SJSA1 (cell line): ENCODE measurements around the gene ZNF423. TPM values are rescaled to one million over a fixed set of nuclear protein-coding genes. Genes with fewer than 3 reads are reported as not detected.

ENCODE experiments used
- DNase-seq, 2 experiments: peaks; one replicate each; pipeline ENCODE4 v3.0.0-alpha.2; 2015 to 2020; ENCODE audit warnings: low spot score in 2 of 2, low read depth in 1 of 2
- H3K27ac ChIP-seq: fragments of 250-450 bp; sonication (Bioruptor Pico); 2 replicates; pipeline ENCODE4 v1.5.1; 2020; ENCODE audit warnings: mild to moderate bottlenecking, moderate library complexity
- H3K27me3 ChIP-seq: fragments of 250-450 bp; sonication (Bioruptor Pico); replicated peaks from 2 replicates; pipeline ENCODE4 v1.5.1; 2020; ENCODE audit warnings: mild to moderate bottlenecking, moderate library complexity
- H3K36me3 ChIP-seq: fragments of 250-450 bp; sonication (Bioruptor Pico); 2 replicates; pipeline ENCODE4 v1.5.1; 2020; ENCODE audit warnings: mild to moderate bottlenecking
- H3K4me1 ChIP-seq: fragments of 250-450 bp; sonication (Bioruptor Pico); replicated peaks from 2 replicates; pipeline ENCODE4 v1.6.1; 2021; ENCODE audit warnings: mild to moderate bottlenecking
- H3K4me3 ChIP-seq: fragments of 250-450 bp; sonication (Bioruptor Pico); 2 replicates; pipeline ENCODE4 v1.5.1; 2020; ENCODE audit warnings: mild to moderate bottlenecking
- H3K9me3 ChIP-seq: fragments of 250-450 bp; sonication (Bioruptor Pico); replicated peaks from 2 replicates; pipeline ENCODE4 v1.5.1; 2020; ENCODE audit warnings: mild to moderate bottlenecking
- total RNA-seq: library from RNA; depleted of rRNA; stranded (reverse); fragments of >200 nt; shearing (Covaris generic); gene quantifications from 2 replicates; pipeline ENCODE4 v1.2.3, GENCODE V29; 2014

ZNF423 gene
- total RNA-seq, 1 experiment from 2014 or later, result 5.4 TPM

GRCh38 chr16:49712106-49712505 lies 143.8 kb downstream of the ZNF423 start:
- Histone ChIP-seq H3K36me3 (no peaks in the 10 kb centered on the region), H3K27me3 (no peaks in the 10 kb centered on the region)

GRCh38 chr16:49709057-49709456 lies 146.9 kb downstream of the ZNF423 start:
- H3K27ac ChIP-seq, result no peak overlapping the region
- no peak for DNase-seq
- no peaks in the 10 kb centered on the region for H3K9me3 ChIP-seq
- H3K36me3 ChIP-seq, result no peaks in the 10 kb centered on the region
- H3K4me1 ChIP-seq, result no peaks in the 10 kb centered on the region
- no peak overlapping the region for H3K4me3 ChIP-seq
- H3K27me3 ChIP-seq, result no peaks in the 10 kb centered on the region

More at GRCh38 chr16:49712106-49712505, 143.8 kb downstream of the ZNF423 start:
- DNase-seq, result no peak
- no peaks in the 10 kb centered on the region for H3K4me1 ChIP-seq
- H3K4me3 ChIP-seq, result no peak overlapping the region
- no peak overlapping the region for H3K27ac ChIP-seq
- no peaks in the 10 kb centered on the region for H3K9me3 ChIP-seq

GRCh38 chr16:49708491-49708890 lies 147.4 kb downstream of the ZNF423 start:
- no peak overlapping the region for H3K27ac ChIP-seq
- H3K4me3 ChIP-seq, result no peak overlapping the region
- no peaks in the 10 kb centered on the region for H3K27me3 ChIP-seq
- no peak for DNase-seq
- no peaks in the 10 kb centered on the region for H3K36me3 ChIP-seq
- no peaks in the 10 kb centered on the region for H3K4me1 ChIP-seq
- H3K9me3 ChIP-seq, result no peaks in the 10 kb centered on the region

GRCh38 chr16:49706620-49707355 lies 149.1 kb downstream of the ZNF423 start:
- Histone ChIP-seq H3K27ac (no peak overlapping the region), H3K36me3 (no peaks in the 10 kb centered on the region), H3K9me3 (no peaks in the 10 kb centered on the region), H3K4me3 (no peak overlapping the region), H3K4me1 (no peaks in the 10 kb centered on the region), H3K27me3 (no peaks in the 10 kb centered on the region)
- no peak for DNase-seq

GRCh38 chr16:49704586-49705155 lies 151.2 kb downstream of the ZNF423 start:
- Histone ChIP-seq H3K4me3 (no peak overlapping the region), H3K36me3 (no peaks in the 10 kb centered on the region), H3K4me1 (peaks cover 11% of the 10 kb centered on the region), H3K27ac (no peak overlapping the region), H3K27me3 (no peaks in the 10 kb centered on the region), H3K9me3 (no peaks in the 10 kb centered on the region)
- DNase-seq, result no peak

GRCh38 chr16:49703483-49703882 lies 152.4 kb downstream of the ZNF423 start:
- no peaks in the 10 kb centered on the region for H3K27me3 ChIP-seq
- H3K36me3 ChIP-seq, result no peaks in the 10 kb centered on the region
- H3K9me3 ChIP-seq, result no peaks in the 10 kb centered on the region
- no peak overlapping the region for H3K27ac ChIP-seq
- no peak for DNase-seq
- peaks cover 23% of the 10 kb centered on the region for H3K4me1 ChIP-seq
- H3K4me3 ChIP-seq, result no peak overlapping the region

- no peak overlapping the region for H3K27ac ChIP-seq
- no peaks in the 10 kb centered on the region for H3K9me3 ChIP-seq
- no peak for DNase-seq
- peaks cover 25% of the 10 kb centered on the region for H3K4me1 ChIP-seq
- H3K4me3 ChIP-seq, result no peak overlapping the region
- H3K27me3 ChIP-seq, result no peaks in the 10 kb centered on the region
- H3K36me3 ChIP-seq, result no peaks in the 10 kb centered on the region
These were observed 154.0 kb downstream of the ZNF423 start for GRCh38 chr16:49701789-49702494.

GRCh38 chr16:49701065-49701685 lies 154.7 kb downstream of the ZNF423 start:
- Histone ChIP-seq H3K27ac (no peak overlapping the region), H3K4me1 (peaks cover 25% of the 10 kb centered on the region)

GRCh38 chr16:49700251-49701064 lies 155.5 kb downstream of the ZNF423 start:
- Histone ChIP-seq H3K27ac (no peak overlapping the region), H3K4me3 (no peak overlapping the region), H3K4me1 (peaks cover 25% of the 10 kb centered on the region), H3K27me3 (no peaks in the 10 kb centered on the region), H3K9me3 (no peaks in the 10 kb centered on the region), H3K36me3 (no peaks in the 10 kb centered on the region)
- no peak for DNase-seq

More at GRCh38 chr16:49701065-49701685, 154.7 kb downstream of the ZNF423 start:
- Histone ChIP-seq H3K9me3 (no peaks in the 10 kb centered on the region), H3K27me3 (no peaks in the 10 kb centered on the region), H3K4me3 (no peak overlapping the region), H3K36me3 (no peaks in the 10 kb centered on the region)
- no peak for DNase-seq

- no peaks in the 10 kb centered on the region for H3K27me3 ChIP-seq
- DNase-seq, result no peak
- peak overlapping the region; percentile 67 for H3K27ac ChIP-seq
- H3K4me3 ChIP-seq, result no peak overlapping the region
- H3K4me1 ChIP-seq, result peaks cover 25% of the 10 kb centered on the region
- no peaks in the 10 kb centered on the region for H3K36me3 ChIP-seq
- no peaks in the 10 kb centered on the region for H3K9me3 ChIP-seq
These were observed 156.1 kb downstream of the ZNF423 start for GRCh38 chr16:49699841-49700175.

- Histone ChIP-seq H3K4me1 (peaks cover 25% of the 10 kb centered on the region), H3K27me3 (no peaks in the 10 kb centered on the region), H3K9me3 (no peaks in the 10 kb centered on the region), H3K27ac (peak overlapping the region; percentile 67), H3K36me3 (no peaks in the 10 kb centered on the region), H3K4me3 (no peak overlapping the region)
- peak; percentile 63 to 72 for DNase-seq
These were observed 156.7 kb downstream of the ZNF423 start for GRCh38 chr16:49698931-49699840.

GRCh38 chr16:49698453-49698815 lies 157.5 kb downstream of the ZNF423 start:
- no peak for DNase-seq
- H3K36me3 ChIP-seq, result no peaks in the 10 kb centered on the region
- peak overlapping the region; percentile 67; the same call in 1 of the 2 replicates for H3K27ac ChIP-seq
- no peaks in the 10 kb centered on the region for H3K9me3 ChIP-seq
- peaks cover 25% of the 10 kb centered on the region for H3K4me1 ChIP-seq
- no peaks in the 10 kb centered on the region for H3K27me3 ChIP-seq
- no peak overlapping the region for H3K4me3 ChIP-seq
